H9 (cell line): Measurements from ENCODE around the gene MAGEB17. TPM values are rescaled to one million over a fixed set of nuclear protein-coding genes. Genes with fewer than 3 reads are reported as not detected.
A peak's percentile ranks its signal among the peaks of the same experiment; 100 is the strongest.

ENCODE experiments used
- DNase-seq: peaks from one replicate; pipeline ENCODE4 v3.0.0-alpha.2; 2017
- H2AFZ ChIP-seq: one replicate; pipeline ENCODE4 v1.6.1; 2013; ENCODE audit warnings: mild to moderate bottlenecking, low read length, control low read depth, moderate library complexity
- H2AK5ac ChIP-seq: 2 replicates; pipeline ENCODE4 v1.6.1; 2013; ENCODE audit warnings: low read length, control low read depth, mixed read lengths; ENCODE audit not compliant: insufficient read length
- H2BK120ac ChIP-seq: one replicate; pipeline ENCODE4 v1.6.1; 2013; ENCODE audit warnings: low read depth, mild to moderate bottlenecking, low read length, control low read depth, inconsistent platforms; ENCODE audit not compliant: poor library complexity, severe bottlenecking
- H2BK12ac ChIP-seq: 2 replicates; pipeline ENCODE4 v1.6.1; 2013; ENCODE audit warnings: low read length, control low read depth, mixed read lengths, low read depth; ENCODE audit not compliant: insufficient read length
- H2BK15ac ChIP-seq: 2 replicates; pipeline ENCODE4 v1.6.1; 2013; ENCODE audit warnings: low read depth, low read length, control low read depth
- H2BK20ac ChIP-seq: one replicate; pipeline ENCODE4 v1.6.1; 2013; ENCODE audit warnings: low read depth, mild to moderate bottlenecking, low read length, control low read depth, inconsistent platforms; ENCODE audit not compliant: poor library complexity, severe bottlenecking
- H2BK5ac ChIP-seq: 2 replicates; pipeline ENCODE4 v1.6.1; 2013; ENCODE audit warnings: low read length, control low read depth, mixed read lengths; ENCODE audit not compliant: insufficient read length
- H3K14ac ChIP-seq: 2 replicates; pipeline ENCODE4 v1.6.1; 2013; ENCODE audit warnings: low read length, control low read depth; ENCODE audit not compliant: insufficient read depth
- H3K18ac ChIP-seq: 2 replicates; pipeline ENCODE4 v1.6.1; 2013; ENCODE audit warnings: low read depth, mild to moderate bottlenecking, mixed read lengths, low read length, control low read depth; ENCODE audit not compliant: insufficient read length
- H3K23ac ChIP-seq: 2 replicates; pipeline ENCODE4 v1.6.1; 2013; ENCODE audit warnings: low read length, control low read depth, mixed read lengths, low read depth; ENCODE audit not compliant: insufficient read length
- H3K23me2 ChIP-seq: 2 replicates; pipeline ENCODE4 v1.6.1; 2013; ENCODE audit warnings: low read depth, mild to moderate bottlenecking, mixed read lengths, low read length, control low read depth; ENCODE audit not compliant: insufficient read length, poor library complexity, severe bottlenecking
- H3K27ac ChIP-seq: 2 replicates; pipeline ENCODE4 v1.5.1; 2013; ENCODE audit warnings: low read length, control low read depth, mixed read lengths, low read depth; ENCODE audit not compliant: insufficient read length
- H3K27me3 ChIP-seq: 2 replicates; pipeline ENCODE4 v1.6.1; 2013; ENCODE audit warnings: low read length, control low read depth, inconsistent platforms; ENCODE audit not compliant: insufficient read depth
- H3K4ac ChIP-seq: 2 replicates; pipeline ENCODE4 v1.6.1; 2013; ENCODE audit warnings: low read depth, mild to moderate bottlenecking, control low read depth, inconsistent platforms, low read length, moderate library complexity
- H3K4me1 ChIP-seq: 2 replicates; pipeline ENCODE4 v1.6.1; 2013; ENCODE audit warnings: low read length, control low read depth, inconsistent platforms; ENCODE audit not compliant: insufficient read depth
- H3K4me2 ChIP-seq: 2 replicates; pipeline ENCODE4 v1.6.1; 2013; ENCODE audit warnings: low read length, control low read depth, mixed read lengths; ENCODE audit not compliant: insufficient read length, insufficient read depth
- H3K56ac ChIP-seq: 2 replicates; pipeline ENCODE4 v1.6.1; 2013; ENCODE audit warnings: low read depth, mild to moderate bottlenecking, mixed read lengths, low read length, control low read depth; ENCODE audit not compliant: insufficient read length
- H3K79me1 ChIP-seq: 2 replicates; pipeline ENCODE4 v1.6.1; 2013; ENCODE audit warnings: low read depth, mild to moderate bottlenecking, moderate library complexity, low read length, control low read depth, inconsistent platforms; ENCODE audit not compliant: insufficient read depth, poor library complexity, severe bottlenecking
- H3K79me2 ChIP-seq: 2 replicates; pipeline ENCODE4 v1.6.1; 2013; ENCODE audit warnings: low read length, control low read depth, inconsistent platforms; ENCODE audit not compliant: insufficient read depth
- H3K9ac ChIP-seq: 2 replicates; pipeline ENCODE4 v1.6.1; 2013; ENCODE audit warnings: low read length, control low read depth, mixed read lengths; ENCODE audit not compliant: insufficient read length; ENCODE audit errors: extremely low read depth
- H3K9me3 ChIP-seq: one replicate; pipeline ENCODE4 v1.6.1; 2013; ENCODE audit warnings: low read depth, low read length, inconsistent platforms; ENCODE audit not compliant: control insufficient read depth
- H3T11ph ChIP-seq: one replicate; pipeline ENCODE4 v1.6.1; 2013; ENCODE audit warnings: mild to moderate bottlenecking, low read length, control low read depth, inconsistent platforms
- H4K20me1 ChIP-seq: one replicate; pipeline ENCODE4 v1.6.1; 2013; ENCODE audit not compliant: control insufficient read depth, insufficient read length, insufficient read depth
- H4K5ac ChIP-seq: 2 replicates; pipeline ENCODE4 v1.6.1; 2013; ENCODE audit warnings: low read depth, mild to moderate bottlenecking, mixed read lengths, low read length, control low read depth; ENCODE audit not compliant: insufficient read length
- H4K8ac ChIP-seq: replicated peaks from 2 replicates; pipeline ENCODE4 v1.6.1; 2013; ENCODE audit warnings: low read length, control low read depth, mixed read lengths, low read depth; ENCODE audit not compliant: insufficient read length
- H4K91ac ChIP-seq: 2 replicates; pipeline ENCODE4 v1.6.1; 2013; ENCODE audit warnings: low read depth, mild to moderate bottlenecking, moderate library complexity, mixed read lengths, low read length, control low read depth; ENCODE audit not compliant: insufficient read length
- H3K27ac Mint-ChIP-seq, 3 experiments: 2 replicates in 2 of 3; 3 replicates in 1 of 3; pipeline ENCODE4 v1.8.0; 2020 to 2021; ENCODE audit warnings: mixed read lengths in 3 of 3, mild to moderate bottlenecking in 1 of 3, moderate library complexity in 1 of 3
- H3K27me3 Mint-ChIP-seq: 2 replicates; pipeline ENCODE4 v1.8.0; 2021; ENCODE audit warnings: low read depth, mild to moderate bottlenecking, moderate library complexity, mixed read lengths
- H3K36me3 Mint-ChIP-seq, 3 experiments: 2 replicates in 2 of 3; 3 replicates in 1 of 3; pipeline ENCODE4 v1.8.0; 2020 to 2021; ENCODE audit warnings: low read depth in 3 of 3, mixed read lengths in 3 of 3; ENCODE audit not compliant: insufficient read depth in 1 of 3
- H3K4me1 Mint-ChIP-seq, 2 experiments: 2 replicates each; pipeline ENCODE4 v1.8.0; 2020; ENCODE audit warnings: mixed read lengths in 2 of 2
- H3K4me3 Mint-ChIP-seq, 2 experiments: 2 replicates in 1 of 2; 3 replicates in 1 of 2; pipeline ENCODE4 v1.8.0; 2020 to 2021; ENCODE audit warnings: mild to moderate bottlenecking in 2 of 2, mixed read lengths in 2 of 2, moderate library complexity in 1 of 2
- H3K9me3 Mint-ChIP-seq, 2 experiments: 2 replicates in 1 of 2; 3 replicates in 1 of 2; pipeline ENCODE4 v1.8.0; 2020; ENCODE audit warnings: mild to moderate bottlenecking in 2 of 2, mixed read lengths in 2 of 2, moderate library complexity in 1 of 2
- CTCF ChIP-seq: fragments of 200-600 bp; sonication (generic); conservative IDR thresholded peaks from 3 replicates; pipeline ENCODE4 v1.8.0; 2021; ENCODE audit warnings: antibody characterized with exemption, mild to moderate bottlenecking
- WGBS: extraction: QIAGEN DNeasy Blood & Tissue Kit; methylation state at CpG from one replicate; pipeline ENCODE4 v1.1.7; 2013; ENCODE audit warnings: missing lambda C conversion rate, low lambda C conversion rate, mixed read lengths; ENCODE audit not compliant: insufficient read length; ENCODE audit errors: extremely low coverage; 5-methylcytosine and 5-hydroxymethylcytosine counted together
- total RNA-seq: library from RNA; stranded (reverse); gene quantifications from 2 replicates; pipeline ENCODE4 v1.2.1, GENCODE V29; 2021

The MAGEB17 gene
- total RNA-seq, 1 experiment from 2014 or later: 0.74 TPM

- H3K4me3 Mint-ChIP-seq: no peak overlapping the region
- no peaks in the 10 kb centered on the region for H3K79me1 ChIP-seq
- H2BK5ac ChIP-seq: no peak overlapping the region
- no peak overlapping the region for H3K23ac ChIP-seq
- no peak overlapping the region for H3K18ac ChIP-seq
- H4K5ac ChIP-seq: no peak overlapping the region
- no peak overlapping the region for H4K91ac ChIP-seq
- H4K8ac ChIP-seq: no peak overlapping the region
- H3K9me3 Mint-ChIP-seq: peaks cover 5% of the 10 kb centered on the region in 2 experiments; a peak in 4 of 5 replicates
- no peak overlapping the region for H3K56ac ChIP-seq
- H2BK120ac ChIP-seq: peak overlapping the region; percentile 6
- H3K9me3 ChIP-seq: no peaks in the 10 kb centered on the region
- no peak overlapping the region for H3K14ac ChIP-seq
- no peaks in the 10 kb centered on the region for H3K79me2 ChIP-seq
- peaks cover 26 to 39% of the 10 kb centered on the region in 2 experiments for H3K4me1 Mint-ChIP-seq
- H3T11ph ChIP-seq: no peak overlapping the region
- no peaks in the 10 kb centered on the region for H3K27me3 Mint-ChIP-seq
- DNase-seq: no peak
- no peak overlapping the region for H2AFZ ChIP-seq
- no peak overlapping the region for H2BK15ac ChIP-seq
- H4K20me1 ChIP-seq: no peaks in the 10 kb centered on the region
- no peak overlapping the region for H3K9ac ChIP-seq
- peaks cover 9% of the 10 kb centered on the region for H3K4me1 ChIP-seq
- H3K27ac Mint-ChIP-seq: no peak overlapping the region
- H3K4ac ChIP-seq: no peak overlapping the region
- no peaks in the 10 kb centered on the region for H3K27me3 ChIP-seq
- no peak overlapping the region for H2AK5ac ChIP-seq
- no peaks in the 10 kb centered on the region for H3K23me2 ChIP-seq
- H2BK12ac ChIP-seq: peak overlapping the region; percentile 59
- H3K4me2 ChIP-seq: no peak overlapping the region
- WGBS: no CpG with 5 or more reads among the region's 4 CpGs
- H3K36me3 Mint-ChIP-seq: peaks cover 5 to 8% (median 7%) of the 10 kb centered on the region in 3 experiments; a peak in 5 of 7 replicates
- TF ChIP-seq CTCF: no peak
- H3K27ac ChIP-seq: no peak overlapping the region
- H2BK20ac ChIP-seq: no peak overlapping the region
Observed at GRCh38 chrX:16208601-16209000, 41.3 kb downstream of the MAGEB17 start.
